SU-DHL-6 (cell line): ENCODE data around the gene RAD51B.

Experiments
- H2AFZ ChIP-seq: fragments of 200-600 bp; sonication (generic); 2 replicates; pipeline ENCODE4 v1.6.1; 2014; ENCODE audit warnings: low read depth, mild to moderate bottlenecking, moderate library complexity, mixed read lengths, antibody characterized with exemption, low read length; ENCODE audit not compliant: severe bottlenecking
- H3F3A ChIP-seq: fragments of 200-600 bp; shearing (Covaris generic); 2 replicates; pipeline ENCODE4 v1.6.0; 2016; ENCODE audit warnings: antibody characterized with exemption, mild to moderate bottlenecking; ENCODE audit not compliant: insufficient read depth
- H3K27ac ChIP-seq: fragments of 200-600 bp; sonication (generic); 2 replicates; pipeline ENCODE4 v1.5.1; 2016; ENCODE audit warnings: low read depth, mild to moderate bottlenecking, low read length, moderate library complexity, mixed read lengths
- H3K27me3 ChIP-seq: fragments of 200-600 bp; sonication (generic), shearing (Covaris generic); 2 replicates; pipeline ENCODE4 v1.6.0; 2014; ENCODE audit warnings: mild to moderate bottlenecking, low read length
- H3K36me3 ChIP-seq: fragments of 200-600 bp; sonication (generic); 2 replicates; pipeline ENCODE4 v1.6.1; 2014; ENCODE audit warnings: mild to moderate bottlenecking, low read length, mixed read lengths
- H3K4me2 ChIP-seq: fragments of 300-600, 200-600 bp; shearing (Covaris generic), sonication (generic); 2 replicates; pipeline ENCODE4 v1.6.0; 2014; ENCODE audit warnings: low read length, low read depth, mild to moderate bottlenecking; ENCODE audit not compliant: poor library complexity, severe bottlenecking
- H3K4me3 ChIP-seq: fragments of 200-600 bp; sonication (generic); 2 replicates; pipeline ENCODE4 v1.5.1; 2014; ENCODE audit warnings: antibody characterized with exemption, low read length, mild to moderate bottlenecking, mixed read lengths; ENCODE audit not compliant: insufficient read depth, poor library complexity, severe bottlenecking
- H3K79me2 ChIP-seq: fragments of 200-600 bp; sonication (generic); 2 replicates; pipeline ENCODE4 v1.6.1; 2014; ENCODE audit warnings: mild to moderate bottlenecking, low read length, moderate library complexity; ENCODE audit not compliant: insufficient read depth
- H3K9ac ChIP-seq: fragments of 200-600 bp; sonication (generic); 2 replicates; pipeline ENCODE4 v1.7.0; 2014; ENCODE audit warnings: mild to moderate bottlenecking, low read length
- H3K9me2 ChIP-seq: fragments of 200-600 bp; sonication (generic); replicated peaks from 2 replicates; pipeline ENCODE4 v1.6.1; 2014; ENCODE audit warnings: low read length; ENCODE audit not compliant: insufficient read depth
- H3K9me3 ChIP-seq: fragments of 200-600 bp; sonication (generic); 2 replicates; pipeline ENCODE4 v1.6.1; 2014; ENCODE audit warnings: low read length, mixed read lengths; ENCODE audit not compliant: insufficient read depth
- H4K20me1 ChIP-seq: fragments of 200-600 bp; sonication (generic); 2 replicates; pipeline ENCODE4 v1.6.1; 2014; ENCODE audit warnings: low read depth, mild to moderate bottlenecking, antibody characterized with exemption, low read length, moderate library complexity, mixed read lengths
- CTCF ChIP-seq: fragments of 200-600 bp; sonication (generic); IDR thresholded peaks from one replicate; pipeline ENCODE4 v1.5.1; 2017; ENCODE audit warnings: antibody characterized with exemption, mild to moderate bottlenecking, low read length, moderate library complexity; ENCODE audit not compliant: insufficient read depth, poor library complexity, severe bottlenecking
- EZH2phosphoT487 ChIP-seq: fragments of 200-600 bp; sonication (generic), shearing (Covaris generic); conservative IDR thresholded peaks from 2 replicates; pipeline ENCODE4 v1.6.1; 2018; ENCODE audit warnings: mild to moderate bottlenecking, antibody characterized with exemption, low read length, moderate library complexity, mixed read lengths

Gene RAD51B

GRCh38 chr14:68655911-68656316 lies 836.3 kb downstream of the RAD51B start:
- Histone ChIP-seq H3K27me3 (no peaks in the 10 kb centered on the region), H2AFZ (no peak overlapping the region), H3K36me3 (no peaks in the 10 kb centered on the region), H3K27ac (no peak overlapping the region), H3K9ac (no peak overlapping the region), H3K4me3 (no peak overlapping the region), H4K20me1 (no peaks in the 10 kb centered on the region), H3K9me3 (no peaks in the 10 kb centered on the region), H3K9me2 (no peaks in the 10 kb centered on the region), H3F3A (no peaks in the 10 kb centered on the region), H3K79me2 (no peaks in the 10 kb centered on the region), H3K4me2 (no peak overlapping the region)
- TF ChIP-seq EZH2phosphoT487: no peak
- no peak for TF ChIP-seq CTCF

- H3K4me2 ChIP-seq: no peak overlapping the region
- no peak overlapping the region for H3K4me3 ChIP-seq
- no peak overlapping the region for H3K9ac ChIP-seq
- no peaks in the 10 kb centered on the region for H3K36me3 ChIP-seq
- no peaks in the 10 kb centered on the region for H3F3A ChIP-seq
- no peaks in the 10 kb centered on the region for H3K27me3 ChIP-seq
- no peaks in the 10 kb centered on the region for H4K20me1 ChIP-seq
- H3K9me3 ChIP-seq: no peaks in the 10 kb centered on the region
- no peaks in the 10 kb centered on the region for H3K79me2 ChIP-seq
- TF ChIP-seq CTCF (no peak), EZH2phosphoT487 (no peak)
- H3K9me2 ChIP-seq: no peaks in the 10 kb centered on the region
- no peak overlapping the region for H2AFZ ChIP-seq
- no peak overlapping the region for H3K27ac ChIP-seq
These were observed 836.9 kb downstream of the RAD51B start for GRCh38 chr14:68656452-68656851.

GRCh38 chr14:68657300-68658028 lies 837.9 kb downstream of the RAD51B start:
- Histone ChIP-seq H3K27ac (no peak overlapping the region), H3K9me2 (no peaks in the 10 kb centered on the region), H3K79me2 (no peaks in the 10 kb centered on the region), H3K36me3 (no peaks in the 10 kb centered on the region), H3K27me3 (no peaks in the 10 kb centered on the region), H3K4me2 (no peak overlapping the region), H3K4me3 (no peak overlapping the region), H3K9me3 (no peaks in the 10 kb centered on the region), H3K9ac (no peak overlapping the region), H3F3A (no peaks in the 10 kb centered on the region), H2AFZ (no peak overlapping the region), H4K20me1 (no peaks in the 10 kb centered on the region)
- TF ChIP-seq EZH2phosphoT487 (no peak), CTCF (no peak)
